RWPE2 (cell line): ENCODE measurements around the gene IRF7.
"Not testable (repeated sequence)": the region's sequence is repeated elsewhere in the genome, so short reads cannot be mapped to it uniquely, and the experiment has no call there.

Experiments
- ATAC-seq: fragments of 200-7000 bp; cut with Tn5 transposase; 3 replicates; pipeline ENCODE4 v1.9.1; 2021; ENCODE audit warnings: low read depth
- DNase-seq: peaks from one replicate; pipeline ENCODE4 v3.0.0-alpha.2; 2020; ENCODE audit warnings: low spot score
- H3K27ac ChIP-seq: fragments of 450-650 bp; 2 replicates; pipeline ENCODE4 v1.5.1; 2017; ENCODE audit warnings: mild to moderate bottlenecking; ENCODE audit not compliant: poor library complexity, severe bottlenecking
- H3K27me3 ChIP-seq: fragments of 250-450 bp; sonication (Bioruptor Pico); 2 replicates; pipeline ENCODE4 v1.5.1; 2021; ENCODE audit warnings: mild to moderate bottlenecking, moderate library complexity; ENCODE audit not compliant: insufficient read depth, poor library complexity, severe bottlenecking
- H3K36me3 ChIP-seq: fragments of 250-450 bp; sonication (Bioruptor Pico); 2 replicates; pipeline ENCODE4 v1.5.1; 2020; ENCODE audit warnings: low read depth, mild to moderate bottlenecking, moderate library complexity
- H3K4me1 ChIP-seq: fragments of 250-450 bp; sonication (Bioruptor Pico); 2 replicates; pipeline ENCODE4 v1.5.1; 2021; ENCODE audit warnings: mild to moderate bottlenecking, moderate library complexity; ENCODE audit not compliant: insufficient read depth, poor library complexity, severe bottlenecking
- H3K4me3 ChIP-seq: fragments of 250-450 bp; sonication (Bioruptor Pico); 2 replicates; pipeline ENCODE4 v1.5.1; 2021; ENCODE audit warnings: mild to moderate bottlenecking, moderate library complexity; ENCODE audit not compliant: severe bottlenecking
- H3K9me3 ChIP-seq: fragments of 250-450 bp; sonication (Bioruptor Pico); 2 replicates; pipeline ENCODE4 v1.5.1; 2021; ENCODE audit warnings: mild to moderate bottlenecking, moderate library complexity; ENCODE audit not compliant: severe bottlenecking
- TF ChIP-seq, protein P1 (sequence below): fragments of 450-650 bp; IDR thresholded peaks from one replicate; pipeline ENCODE4 v1.5.1; 2017; ENCODE audit warnings: mild to moderate bottlenecking, moderate library complexity; ENCODE audit not compliant: poor library complexity, severe bottlenecking

The IRF7 gene

DNA sequence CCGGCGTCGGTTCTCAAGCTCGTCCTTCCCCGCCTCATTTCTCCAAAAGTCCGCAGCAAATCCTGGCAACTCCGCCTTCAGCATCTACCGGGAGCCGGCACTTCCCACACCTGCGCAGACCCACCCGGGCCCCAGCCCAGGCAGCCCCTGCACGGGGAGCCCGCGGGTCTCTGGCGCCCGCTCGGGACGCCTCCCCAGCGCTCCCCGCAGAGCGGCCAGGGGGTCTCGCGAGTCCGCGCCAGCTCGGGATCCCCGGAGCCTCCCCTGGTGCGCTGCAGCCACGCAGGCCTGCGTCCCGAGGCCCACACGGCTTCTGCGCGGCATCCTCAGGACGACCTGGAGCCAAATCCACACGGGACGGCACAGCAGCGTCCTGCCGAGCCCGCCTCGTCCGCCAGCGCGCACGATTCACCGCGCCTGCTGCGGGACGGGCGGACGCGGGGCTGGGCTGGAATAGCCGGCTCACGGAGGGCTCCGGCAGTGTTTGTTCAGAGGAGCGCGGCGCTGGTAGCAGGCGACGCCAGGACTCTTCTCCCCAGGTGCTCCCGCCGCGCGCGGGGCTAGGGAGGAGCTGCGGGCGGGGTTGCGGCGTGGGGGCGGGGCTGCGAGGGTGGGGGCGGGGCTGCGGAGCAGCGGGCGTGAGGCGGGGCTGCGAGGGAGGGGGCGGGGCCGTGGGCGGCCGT is 40.3 kb downstream of the IRF7 start:
- peak overlapping the region; percentile 77 for H3K27ac ChIP-seq
- ATAC-seq = peak; percentile 49

DNA sequence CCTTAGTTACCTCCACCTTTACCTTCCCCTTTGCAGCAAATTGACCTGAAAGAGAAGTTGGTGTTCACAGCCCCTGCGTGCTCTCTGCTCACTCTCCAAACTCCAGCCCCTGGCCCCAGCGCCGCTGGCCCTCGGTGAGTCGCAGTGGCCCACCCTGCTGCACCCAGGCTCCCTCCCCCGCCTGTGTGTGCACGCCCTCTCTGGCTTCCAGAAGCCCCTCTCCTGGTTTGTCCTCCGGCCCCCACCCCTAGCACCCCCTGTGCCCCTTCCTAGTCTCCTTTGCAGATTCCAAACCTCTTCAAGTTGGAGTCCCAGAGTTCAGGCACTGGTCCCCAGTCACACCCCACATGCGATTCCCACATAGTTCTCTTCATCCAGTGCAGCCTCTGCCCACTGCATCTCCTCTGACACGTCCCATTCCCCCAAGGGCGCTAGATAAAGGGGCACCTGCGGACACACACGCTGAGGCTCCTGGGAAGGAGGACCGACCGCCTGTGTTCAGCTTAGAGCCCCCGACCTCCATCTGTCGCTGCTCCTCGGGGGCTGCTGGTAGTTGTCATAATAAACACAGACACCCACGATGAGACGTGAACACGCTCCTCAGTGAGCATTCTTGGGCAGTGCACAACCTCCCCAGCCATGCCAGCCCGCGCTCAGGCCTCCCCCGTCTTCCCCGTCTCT is 41.0 kb downstream of the IRF7 start:
- Histone ChIP-seq H3K27me3 (no peaks in the 10 kb centered on the region), H3K4me1 (peaks cover 15% of the 10 kb centered on the region), H3K36me3 (peaks cover 16% of the 10 kb centered on the region), H3K4me3 (peak overlapping the region; percentile 50), H3K9me3 (no peaks in the 10 kb centered on the region), H3K27ac (peak overlapping the region; percentile 77)
- ATAC-seq = no peak
- TF ChIP-seq, protein P1, sequence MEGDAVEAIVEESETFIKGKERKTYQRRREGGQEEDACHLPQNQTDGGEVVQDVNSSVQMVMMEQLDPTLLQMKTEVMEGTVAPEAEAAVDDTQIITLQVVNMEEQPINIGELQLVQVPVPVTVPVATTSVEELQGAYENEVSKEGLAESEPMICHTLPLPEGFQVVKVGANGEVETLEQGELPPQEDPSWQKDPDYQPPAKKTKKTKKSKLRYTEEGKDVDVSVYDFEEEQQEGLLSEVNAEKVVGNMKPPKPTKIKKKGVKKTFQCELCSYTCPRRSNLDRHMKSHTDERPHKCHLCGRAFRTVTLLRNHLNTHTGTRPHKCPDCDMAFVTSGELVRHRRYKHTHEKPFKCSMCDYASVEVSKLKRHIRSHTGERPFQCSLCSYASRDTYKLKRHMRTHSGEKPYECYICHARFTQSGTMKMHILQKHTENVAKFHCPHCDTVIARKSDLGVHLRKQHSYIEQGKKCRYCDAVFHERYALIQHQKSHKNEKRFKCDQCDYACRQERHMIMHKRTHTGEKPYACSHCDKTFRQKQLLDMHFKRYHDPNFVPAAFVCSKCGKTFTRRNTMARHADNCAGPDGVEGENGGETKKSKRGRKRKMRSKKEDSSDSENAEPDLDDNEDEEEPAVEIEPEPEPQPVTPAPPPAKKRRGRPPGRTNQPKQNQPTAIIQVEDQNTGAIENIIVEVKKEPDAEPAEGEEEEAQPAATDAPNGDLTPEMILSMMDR = no peak
- DNase-seq = no peak

More for the DNA sequence above, 40.3 kb downstream of the IRF7 start:
- Histone ChIP-seq H3K4me3 (peak overlapping the region; percentile 50), H3K4me1 (peaks cover 15% of the 10 kb centered on the region), H3K9me3 (no peaks in the 10 kb centered on the region), H3K36me3 (peaks cover 16% of the 10 kb centered on the region), H3K27me3 (no peaks in the 10 kb centered on the region)
- TF ChIP-seq, protein P1 = no peak
- no peak for DNase-seq

DNA sequence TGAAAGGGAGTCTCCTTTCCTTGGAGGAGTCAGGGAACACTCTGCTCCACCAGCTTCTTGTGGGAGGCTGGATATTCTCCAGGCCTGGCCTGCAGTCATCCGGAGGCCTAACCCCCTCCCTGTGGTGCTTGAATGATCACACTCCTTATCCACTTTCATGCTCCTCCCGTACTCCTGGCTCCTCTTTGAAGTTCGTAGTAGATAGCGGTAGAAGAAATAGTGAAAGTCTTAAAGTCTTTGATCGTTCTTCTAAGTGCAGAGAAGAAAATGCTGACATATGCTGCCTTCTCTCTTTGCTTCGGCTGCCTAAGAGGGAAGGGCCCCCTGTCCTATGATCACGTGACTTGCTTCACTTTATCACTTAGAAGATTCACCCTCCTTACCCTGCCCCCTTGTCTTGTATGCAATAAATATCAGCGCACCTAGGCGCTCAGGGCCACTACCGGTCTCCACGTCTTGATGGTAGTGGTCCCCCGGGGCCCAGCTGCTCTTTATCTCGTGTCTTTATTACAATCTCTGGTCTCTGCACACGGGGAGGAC is 41.6 kb downstream of the IRF7 start:
- not testable (repeated sequence) for H3K9me3 ChIP-seq, DNase-seq, H3K27me3 ChIP-seq, H3K27ac ChIP-seq, ATAC-seq
- peak overlapping the region; percentile 50 for H3K4me3 ChIP-seq
- H3K4me1 ChIP-seq = peaks cover 15% of the 10 kb centered on the region
- peaks cover 16% of the 10 kb centered on the region for H3K36me3 ChIP-seq

DNA sequence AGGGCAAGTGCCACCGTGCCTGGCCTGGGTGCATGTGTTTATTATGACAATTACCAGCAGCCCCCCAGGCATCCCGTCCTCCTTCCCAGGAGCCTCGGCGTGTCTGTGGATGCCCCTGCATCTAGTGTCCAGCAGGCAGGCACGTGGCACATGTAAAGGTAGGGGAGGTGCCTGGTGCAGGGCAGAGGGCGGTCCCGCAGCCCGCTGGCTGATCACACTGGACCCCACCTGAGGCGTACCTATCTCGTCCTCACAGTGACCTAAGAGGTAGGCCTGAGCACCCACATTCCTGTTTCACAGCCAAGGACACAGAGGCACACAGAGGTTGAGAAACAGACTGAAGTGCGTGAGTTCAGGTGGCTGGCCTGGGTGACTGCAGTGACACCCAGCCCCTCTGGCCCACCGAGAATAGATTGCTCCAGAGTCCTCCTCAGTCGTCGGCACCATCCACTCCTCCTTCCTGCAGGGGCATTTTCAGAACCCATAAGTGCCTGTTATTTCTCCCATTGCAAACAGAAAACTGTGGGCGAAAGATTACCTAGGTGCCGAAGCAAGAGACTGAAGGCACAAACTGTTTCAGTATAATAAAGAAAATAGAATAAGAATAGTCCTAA is 42.5 kb downstream of the IRF7 start:
- Histone ChIP-seq H3K27ac (no peak overlapping the region), H3K27me3 (no peaks in the 10 kb centered on the region), H3K36me3 (peaks cover 13% of the 10 kb centered on the region), H3K9me3 (no peaks in the 10 kb centered on the region), H3K4me1 (peaks cover 12% of the 10 kb centered on the region), H3K4me3 (no peak overlapping the region)
- DNase-seq (no peak), ATAC-seq (no peak)
- TF ChIP-seq, protein P1 = no peak

DNA sequence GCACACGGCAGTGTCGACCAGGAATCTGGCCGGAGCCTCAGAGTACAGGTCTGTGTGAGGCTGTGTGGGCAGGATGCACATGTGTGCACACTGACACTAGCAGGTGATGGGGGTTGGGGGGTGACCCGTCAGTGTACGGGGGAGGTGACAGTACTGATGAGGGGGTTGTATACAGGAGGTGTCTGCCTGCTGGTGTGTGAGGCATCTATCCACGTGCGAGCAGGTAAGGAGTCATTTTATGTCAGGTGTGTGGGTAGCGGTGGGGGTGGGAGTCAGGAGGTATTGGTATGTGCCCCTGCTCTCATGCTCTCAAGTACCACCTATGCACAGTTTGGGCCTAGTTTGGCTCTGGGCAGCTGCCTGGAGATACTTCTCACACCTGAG is 44.0 kb downstream of the IRF7 start:
- Histone ChIP-seq H3K9me3 (no peaks in the 10 kb centered on the region), H3K36me3 (peaks cover 6% of the 10 kb centered on the region), H3K27ac (no peak overlapping the region), H3K4me1 (peaks cover 6% of the 10 kb centered on the region), H3K4me3 (no peak overlapping the region), H3K27me3 (no peaks in the 10 kb centered on the region)
- TF ChIP-seq, protein P1 = no peak
- DNase-seq = no peak
- no peak for ATAC-seq
